Measurements from ENCODE around the gene BTBD9. TPM values are rescaled to one million over a fixed set of nuclear protein-coding genes. Genes with fewer than 3 reads are reported as not detected.

The BTBD9 gene
- total RNA-seq, 1 experiment from 2014 or later, result 8.9 TPM

DNA sequence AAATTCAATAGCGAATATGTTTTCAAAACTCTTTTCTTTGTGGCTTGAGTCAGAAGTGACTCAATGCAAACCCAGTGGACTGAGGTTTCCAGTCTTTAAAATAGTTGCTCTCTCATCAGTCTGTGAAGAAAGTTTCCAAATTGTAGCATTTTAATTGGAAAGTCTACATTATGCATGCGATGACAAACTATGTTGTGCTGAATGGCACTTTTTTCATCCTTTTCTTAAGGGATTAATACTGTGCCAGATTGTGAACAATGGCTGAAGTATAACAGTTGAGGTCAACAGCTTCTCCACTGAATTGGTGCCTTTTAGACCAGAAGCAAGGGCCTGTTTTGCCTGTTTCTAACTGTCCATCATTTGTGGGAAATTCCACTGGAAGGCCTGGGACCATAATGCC is 377.1 kb downstream of the BTBD9 start:
- no peaks in the 10 kb centered on the region for H3K9me3 Mint-ChIP-seq
- Histone ChIP-seq H3K23ac (ENCODE audit: insufficient read length, low read depth, low read length) (no peak overlapping the region), H2AK5ac (ENCODE audit: insufficient read length, low read length) (no peak overlapping the region), H3T11ph (ENCODE audit: low read length) (no peak overlapping the region), H2BK5ac (ENCODE audit: insufficient read length, low read length) (no peak overlapping the region), H4K5ac (ENCODE audit: insufficient read length, low read depth, low read length) (no peak overlapping the region), H4K91ac (ENCODE audit: insufficient read length, low read depth, low read length) (no peak overlapping the region), H2BK120ac (ENCODE audit: low read depth, low read length, poor library complexity, severe bottlenecking) (no peak overlapping the region), H3K79me1 (ENCODE audit: insufficient read depth, low read depth, low read length, poor library complexity, severe bottlenecking) (no peaks in the 10 kb centered on the region), H2BK15ac (ENCODE audit: low read depth, low read length) (no peak overlapping the region), H3K27me3 (ENCODE audit: insufficient read depth, low read length) (no peaks in the 10 kb centered on the region), H4K8ac (replicated peaks; ENCODE audit: insufficient read length, low read depth, low read length) (no peak overlapping the region), H3K18ac (ENCODE audit: insufficient read length, low read depth, low read length) (no peak overlapping the region), H3K79me2 (ENCODE audit: insufficient read depth, low read length) (no peaks in the 10 kb centered on the region), H4K20me1 (ENCODE audit: control insufficient read depth, insufficient read depth, insufficient read length) (no peaks in the 10 kb centered on the region), H3K14ac (ENCODE audit: insufficient read depth, low read length) (no peak overlapping the region), H2BK12ac (ENCODE audit: insufficient read length, low read depth, low read length) (no peak overlapping the region), H3K9ac (ENCODE audit: extremely low read depth, insufficient read length, low read length) (no peak overlapping the region), H3K23me2 (ENCODE audit: insufficient read length, low read depth, low read length, poor library complexity, severe bottlenecking) (no peaks in the 10 kb centered on the region), H3K9me3 (ENCODE audit: control insufficient read depth, low read depth, low read length) (no peaks in the 10 kb centered on the region), H2BK20ac (ENCODE audit: low read depth, low read length, poor library complexity, severe bottlenecking) (no peak overlapping the region), H3K27ac (ENCODE audit: insufficient read length, low read depth, low read length) (no peak overlapping the region), H3K4ac (ENCODE audit: low read depth, low read length) (no peak overlapping the region), H3K4me1 (ENCODE audit: insufficient read depth, low read length) (peaks cover 11% of the 10 kb centered on the region; the same call in 1 of the 2 replicates), H3K56ac (ENCODE audit: insufficient read length, low read depth, low read length) (no peak overlapping the region), H3K4me2 (ENCODE audit: insufficient read depth, insufficient read length, low read length) (no peak overlapping the region), H2AFZ (ENCODE audit: low read length) (no peak overlapping the region)
- no peak overlapping the region for H3K4me3 Mint-ChIP-seq
- no peaks in the 10 kb centered on the region for H3K36me3 Mint-ChIP-seq (ENCODE audit: insufficient read depth in 1 of 3, low read depth in 3 of 3)
- DNase-seq, result no peak
- peaks cover 1% of the 10 kb centered on the region; the same call in 1 of the 2 replicates for H3K27me3 Mint-ChIP-seq (ENCODE audit: low read depth)
- no CpG with 5 or more reads among the region's 2 CpGs for WGBS (ENCODE audit: extremely low coverage, insufficient read length, low lambda C conversion rate)
- peak overlapping the region in 1 of 3 experiments; percentile 71; a peak in 2 of 7 replicates for H3K27ac Mint-ChIP-seq
- peaks cover 36 to 39% of the 10 kb centered on the region in 2 experiments for H3K4me1 Mint-ChIP-seq
- TF ChIP-seq, protein P1, sequence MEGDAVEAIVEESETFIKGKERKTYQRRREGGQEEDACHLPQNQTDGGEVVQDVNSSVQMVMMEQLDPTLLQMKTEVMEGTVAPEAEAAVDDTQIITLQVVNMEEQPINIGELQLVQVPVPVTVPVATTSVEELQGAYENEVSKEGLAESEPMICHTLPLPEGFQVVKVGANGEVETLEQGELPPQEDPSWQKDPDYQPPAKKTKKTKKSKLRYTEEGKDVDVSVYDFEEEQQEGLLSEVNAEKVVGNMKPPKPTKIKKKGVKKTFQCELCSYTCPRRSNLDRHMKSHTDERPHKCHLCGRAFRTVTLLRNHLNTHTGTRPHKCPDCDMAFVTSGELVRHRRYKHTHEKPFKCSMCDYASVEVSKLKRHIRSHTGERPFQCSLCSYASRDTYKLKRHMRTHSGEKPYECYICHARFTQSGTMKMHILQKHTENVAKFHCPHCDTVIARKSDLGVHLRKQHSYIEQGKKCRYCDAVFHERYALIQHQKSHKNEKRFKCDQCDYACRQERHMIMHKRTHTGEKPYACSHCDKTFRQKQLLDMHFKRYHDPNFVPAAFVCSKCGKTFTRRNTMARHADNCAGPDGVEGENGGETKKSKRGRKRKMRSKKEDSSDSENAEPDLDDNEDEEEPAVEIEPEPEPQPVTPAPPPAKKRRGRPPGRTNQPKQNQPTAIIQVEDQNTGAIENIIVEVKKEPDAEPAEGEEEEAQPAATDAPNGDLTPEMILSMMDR (conservative IDR thresholded peaks at IDR 0.05), result no peak

Measured in H9 (cell line).